ENCODE measurements around the gene HAPLN2.

DNA sequence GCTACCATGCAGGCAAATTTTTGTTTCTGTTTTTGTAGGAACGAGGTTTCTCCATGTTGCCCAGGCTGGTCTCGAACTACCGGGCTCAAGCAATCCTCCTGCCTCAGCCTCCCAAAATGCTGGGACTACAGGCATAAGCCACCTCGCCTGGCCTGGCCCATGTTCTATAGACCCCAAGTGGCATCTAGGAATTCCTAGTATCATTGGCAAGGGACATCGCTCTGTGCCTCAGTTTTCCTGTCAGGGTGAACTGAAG, 43.5 kb downstream of the HAPLN2 start:
- TF ChIP-seq EZH2 (IDR thresholded peaks at IDR 0.05) (no peak), FOXP2 (optimal IDR thresholded peaks at IDR 0.05; ENCODE audit: control extremely low read depth, extremely low read length, insufficient read depth) (no peak)

Measured in SK-N-MC (cell line).